GM13977 (cell line): ENCODE measurements around the gene MTFR1L.

Source experiments
- DNase-seq: peaks from one replicate; pipeline ENCODE4 v3.0.0; 2012; ENCODE audit warnings: low spot score
- in situ Hi-C: fragments of 300-500 bp; cut with MboI; formaldehyde crosslinking; loops from one replicate; pipeline ENCODE4 v1.12.0; 2022; ENCODE audit warnings: low sequenced_read_pairs, low pct_unique_long_range_greater_than_20kb, mixed read lengths, inconsistent platforms; ENCODE audit not compliant: unreplicated experiment
- TF ChIP-seq, protein P1 (sequence below): IDR thresholded peaks from 2 replicates; pipeline ENCODE4 v1.5.1; 2012; ENCODE audit warnings: mild to moderate bottlenecking, control low read depth; ENCODE audit not compliant: insufficient read depth; ENCODE audit errors: extremely low read depth, missing control alignments

MTFR1L gene

DNA sequence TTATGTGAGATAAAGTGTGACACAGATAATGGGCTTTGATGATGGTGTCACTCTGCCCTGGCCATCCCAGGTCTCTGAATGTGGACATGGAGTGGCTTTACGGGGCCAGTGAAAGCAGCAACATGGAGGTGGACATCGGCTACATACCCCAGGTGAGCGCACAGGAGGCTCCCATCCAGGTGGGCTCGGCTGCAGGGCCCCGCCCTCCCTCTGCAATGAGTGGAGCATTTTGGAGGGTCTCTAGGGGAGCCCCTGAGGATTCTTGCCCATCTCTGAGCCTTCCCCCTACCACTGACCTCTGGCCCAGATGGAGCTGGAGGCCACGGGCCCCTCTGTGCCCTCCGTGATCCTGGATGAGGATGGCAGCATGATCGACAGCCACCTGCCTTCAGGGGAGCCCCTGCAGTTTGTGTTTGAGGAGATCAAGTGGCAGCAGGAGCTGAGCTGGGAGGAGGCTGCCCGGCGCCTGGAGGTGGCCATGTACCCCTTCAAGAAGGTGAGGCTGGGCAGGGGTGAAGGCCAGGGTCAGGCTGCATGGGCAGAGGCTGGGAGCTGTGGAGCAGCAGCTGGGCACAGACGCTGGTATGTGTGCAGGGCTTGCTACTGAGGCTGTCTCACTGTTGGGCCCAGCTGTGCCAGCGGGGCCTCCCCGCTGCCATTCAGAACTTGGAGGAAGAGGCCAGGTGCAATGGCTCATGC, 8.2 kb upstream of the MTFR1L start:
- in situ Hi-C loops = no loop called here
- TF ChIP-seq, protein P1, sequence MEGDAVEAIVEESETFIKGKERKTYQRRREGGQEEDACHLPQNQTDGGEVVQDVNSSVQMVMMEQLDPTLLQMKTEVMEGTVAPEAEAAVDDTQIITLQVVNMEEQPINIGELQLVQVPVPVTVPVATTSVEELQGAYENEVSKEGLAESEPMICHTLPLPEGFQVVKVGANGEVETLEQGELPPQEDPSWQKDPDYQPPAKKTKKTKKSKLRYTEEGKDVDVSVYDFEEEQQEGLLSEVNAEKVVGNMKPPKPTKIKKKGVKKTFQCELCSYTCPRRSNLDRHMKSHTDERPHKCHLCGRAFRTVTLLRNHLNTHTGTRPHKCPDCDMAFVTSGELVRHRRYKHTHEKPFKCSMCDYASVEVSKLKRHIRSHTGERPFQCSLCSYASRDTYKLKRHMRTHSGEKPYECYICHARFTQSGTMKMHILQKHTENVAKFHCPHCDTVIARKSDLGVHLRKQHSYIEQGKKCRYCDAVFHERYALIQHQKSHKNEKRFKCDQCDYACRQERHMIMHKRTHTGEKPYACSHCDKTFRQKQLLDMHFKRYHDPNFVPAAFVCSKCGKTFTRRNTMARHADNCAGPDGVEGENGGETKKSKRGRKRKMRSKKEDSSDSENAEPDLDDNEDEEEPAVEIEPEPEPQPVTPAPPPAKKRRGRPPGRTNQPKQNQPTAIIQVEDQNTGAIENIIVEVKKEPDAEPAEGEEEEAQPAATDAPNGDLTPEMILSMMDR = no peak
- DNase-seq = no peak

DNA sequence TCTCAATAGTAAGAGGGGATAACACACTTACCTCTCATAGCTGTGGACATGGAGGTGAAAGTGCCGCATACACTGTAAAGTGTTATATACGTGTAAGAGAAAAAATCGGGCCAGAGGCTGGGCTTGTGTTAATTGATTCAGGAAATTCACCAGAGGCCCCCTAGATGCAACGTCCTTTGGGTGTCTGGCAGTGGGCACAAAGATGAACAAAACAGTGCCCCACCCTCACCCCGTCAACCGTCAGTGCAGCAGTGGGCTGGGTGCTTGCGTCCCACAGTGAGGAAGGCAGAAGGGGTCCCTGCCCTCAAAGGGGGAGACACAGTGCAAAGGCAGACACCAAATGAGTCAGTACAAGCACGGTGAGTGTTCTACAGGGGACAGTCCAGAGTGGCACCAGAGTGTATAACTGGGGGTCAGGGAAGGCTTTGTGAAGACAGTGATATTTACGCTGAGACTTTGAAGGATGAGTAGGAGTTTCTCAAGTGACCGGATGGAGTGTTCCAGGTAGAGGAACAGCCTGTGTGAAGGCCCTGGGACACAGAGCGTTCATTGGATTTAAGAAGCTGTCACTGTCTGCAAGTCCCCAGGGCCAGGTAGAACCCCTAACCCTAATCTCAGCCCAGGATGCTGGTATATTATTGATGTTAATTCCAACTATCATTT, 6.6 kb upstream of the MTFR1L start:
- DNase-seq = no peak
- in situ Hi-C loops = no loop called here
- TF ChIP-seq, protein P1 = no peak

DNA sequence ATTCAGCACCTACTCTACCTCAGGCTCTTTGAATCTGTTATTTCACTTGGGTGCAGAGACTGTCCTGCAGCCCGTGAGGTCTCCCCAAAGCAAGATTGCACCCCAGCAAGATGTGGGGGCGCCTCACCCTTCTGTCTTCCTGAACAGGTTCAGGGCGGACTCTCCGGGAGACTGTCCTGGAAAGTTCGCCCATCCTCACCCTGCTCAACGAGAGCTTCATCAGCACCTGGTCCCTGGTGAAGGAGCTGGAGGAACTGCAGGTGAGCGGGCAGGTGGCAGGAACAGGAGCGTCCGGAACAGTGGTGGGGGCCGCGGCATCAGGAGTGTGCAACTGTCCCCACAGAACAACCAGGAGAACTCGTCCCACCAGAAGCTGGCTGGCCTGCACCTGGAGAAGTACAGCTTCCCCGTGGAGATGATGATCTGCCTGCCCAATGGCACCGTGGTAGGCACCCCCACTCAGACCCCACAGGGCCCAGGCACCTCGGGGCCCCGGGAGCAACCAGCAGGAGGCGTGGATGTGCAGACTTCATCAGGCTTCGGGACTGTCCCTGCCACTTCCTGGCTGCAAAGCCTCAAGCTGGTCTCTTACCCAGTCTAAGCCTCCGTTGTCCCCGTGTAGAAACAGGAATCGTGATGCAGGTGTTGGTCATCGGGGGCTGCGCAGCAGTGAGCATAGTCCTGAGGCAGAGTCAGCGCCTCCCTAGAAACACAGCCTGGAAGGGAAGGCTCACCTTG, 5.9 kb upstream of the MTFR1L start:
- no peak for DNase-seq
- in situ Hi-C loops = no loop called here
- TF ChIP-seq, protein P1 = peak; percentile 40

DNA sequence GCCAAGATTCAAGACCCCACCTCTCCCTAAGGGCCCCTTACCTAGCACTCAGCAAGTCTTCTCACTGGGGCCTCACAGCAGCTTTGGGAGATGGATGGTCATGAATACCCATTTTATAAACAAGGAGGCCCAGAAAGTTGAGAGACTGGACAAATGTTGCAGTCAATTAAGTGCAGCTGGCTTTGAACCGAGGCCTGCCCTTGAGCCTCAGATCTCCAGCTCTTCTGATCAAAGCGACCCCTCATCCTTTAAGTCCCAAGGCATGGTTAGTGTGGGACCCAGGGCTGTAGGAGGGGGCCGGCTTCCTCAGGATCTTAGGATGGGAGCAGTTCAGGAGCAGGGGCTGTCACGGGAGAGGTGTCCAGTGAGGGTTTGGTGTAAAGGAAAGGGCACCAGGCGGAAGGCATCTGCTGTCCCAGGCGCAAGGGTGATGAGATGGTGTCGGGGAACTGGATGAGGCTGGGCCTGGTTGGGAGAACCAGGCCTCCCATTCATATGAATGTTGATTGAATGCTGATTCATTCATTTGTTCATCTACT, 5.1 kb upstream of the MTFR1L start:
- DNase-seq = no peak
- TF ChIP-seq, protein P1 = no peak
- in situ Hi-C loops = no loop called here

DNA sequence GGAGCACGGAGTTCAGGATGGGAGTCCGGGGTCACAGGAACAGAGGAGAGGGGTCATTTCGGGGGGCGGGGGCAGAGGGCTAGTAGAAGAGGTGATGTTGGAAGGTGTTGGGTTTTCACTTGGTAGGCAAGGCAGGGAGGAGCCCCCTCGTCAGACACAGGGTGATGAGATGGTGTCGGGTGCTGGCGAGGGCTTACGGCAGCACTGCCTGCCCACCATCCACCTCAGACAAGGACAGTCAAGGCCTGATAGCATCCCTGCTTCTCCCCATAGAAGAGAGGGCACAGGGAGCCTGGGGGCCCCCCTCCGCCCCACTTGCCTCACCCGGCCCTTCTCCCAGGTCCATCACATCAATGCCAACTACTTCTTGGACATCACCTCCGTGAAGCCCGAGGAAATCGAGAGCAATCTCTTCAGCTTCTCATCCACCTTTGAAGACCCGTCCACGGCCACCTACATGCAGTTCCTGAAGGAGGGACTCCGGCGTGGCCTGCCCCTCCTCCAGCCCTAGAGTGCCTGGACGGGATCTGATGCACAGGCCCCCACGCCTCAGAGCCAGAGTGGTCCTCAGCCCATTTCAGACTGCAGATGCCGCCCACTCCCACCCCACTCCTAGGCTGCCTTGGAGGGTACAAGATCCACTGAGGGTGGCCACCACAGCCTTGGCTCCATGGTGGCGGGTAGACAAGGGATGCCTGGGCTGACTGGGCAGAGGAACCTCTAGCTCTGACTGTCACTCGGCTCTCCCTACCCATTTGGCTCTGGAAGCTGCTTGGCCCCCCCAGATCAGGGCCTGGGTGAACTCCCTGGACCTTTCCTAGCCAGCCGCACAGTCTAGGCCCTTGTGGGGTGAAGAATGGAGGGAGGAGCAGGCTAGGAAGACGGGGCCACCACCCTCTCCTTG, 4.3 kb upstream of the MTFR1L start:
- in situ Hi-C loops = no loop called here
- TF ChIP-seq, protein P1 = no peak
- no peak for DNase-seq
